HepG2 (cell line): ENCODE results near the gene NAPEPLD. TPM values are rescaled to one million over a fixed set of nuclear protein-coding genes. Genes with fewer than 3 reads are reported as not detected.

Experiments
- ATAC-seq: fragments of 200-7000 bp; cut with Tn5 transposase; 3 replicates; pipeline ENCODE4 v1.9.1; 2020; ENCODE audit warnings: mild to moderate bottlenecking, moderate library complexity
- BruUV-seq: library from RNA; stranded (reverse); fragments of 400-500 nt; replicated peaks from 2 replicates; lab custom pipeline; 2021; lab: Mats Ljungman, UMichigan
- CTCF ChIA-PET: fragments of 300-600 bp; formaldehyde crosslinking; extraction: SDS; loops from one replicate; lab custom pipeline; 2021; ENCODE audit warnings: low total read pairs, inconsistent platforms, low intra/inter-chr PET ratio; lab: Yijun Ruan, JAX
- POLR2A ChIA-PET: fragments of 350-600 bp; sonication (Branson Sonifier 250); formaldehyde crosslinking; loops from one replicate; lab custom pipeline; 2020; ENCODE audit warnings: antibody characterized with exemption, inconsistent platforms; lab: Yijun Ruan, JAX
- DNase-seq: peaks from one replicate; pipeline ENCODE4 v3.0.0-alpha.2; 2015; ENCODE audit warnings: low spot score
- FAIRE-seq: peaks from 3 replicates; lab custom pipeline; 2011; peaks lifted over from hg19 to GRCh38; lab: Jason Lieb, UNC
- H2AFZ ChIP-seq: one replicate; pipeline ENCODE4 v1.6.1; 2011; ENCODE audit warnings: low read length, inconsistent platforms
- H3K27ac ChIP-seq: fragments of 300-600 bp; 3 replicates; pipeline ENCODE4 v1.8.0; 2011; ENCODE audit warnings: mixed run types, mild to moderate bottlenecking, mixed read lengths, low read length, inconsistent platforms; ENCODE audit not compliant: insufficient read depth; ENCODE audit errors: extremely low read length
- H3K27me3 ChIP-seq, 2 experiments: fragments of 200-600 bp in 1 of 2; 2 replicates in 1 of 2; 3 replicates in 1 of 2; pipeline versions ENCODE4 v1.6.0 to v1.8.0; 2011; ENCODE audit warnings: low read length in 2 of 2, mild to moderate bottlenecking in 2 of 2, moderate library complexity in 2 of 2, inconsistent platforms in 1 of 2; ENCODE audit not compliant: insufficient read depth in 2 of 2, control insufficient read depth in 1 of 2
- H3K36me3 ChIP-seq, 2 experiments: fragments of 200-600 bp in 1 of 2; replicated peaks in 1 of 2; 2 replicates in 1 of 2; 3 replicates in 1 of 2; pipeline versions ENCODE4 v1.5.1 to v1.8.0; 2011; ENCODE audit warnings: low read length in 2 of 2, inconsistent platforms in 1 of 2; ENCODE audit not compliant: insufficient read depth in 2 of 2, control insufficient read depth in 1 of 2
- H3K4me1 ChIP-seq: 2 replicates; pipeline ENCODE4 v1.5.1; 2012; ENCODE audit warnings: low read length, inconsistent platforms; ENCODE audit not compliant: insufficient read depth
- H3K4me2 ChIP-seq: 2 replicates; pipeline ENCODE4 v1.6.0; 2011; ENCODE audit warnings: low read depth, low read length, inconsistent platforms
- H3K4me3 ChIP-seq, 3 experiments: fragments of 200-600 bp in 1 of 3; sonication (generic), shearing (Covaris generic) in 1 of 3; replicated peaks in 1 of 3; 2 replicates each; pipeline ENCODE4 v1.5.1; 2011 to 2016; ENCODE audit warnings: low read length in 3 of 3, inconsistent platforms in 2 of 3, low read depth in 2 of 3, mild to moderate bottlenecking in 2 of 3, control low read depth in 1 of 3, mixed read lengths in 1 of 3; ENCODE audit not compliant: insufficient read depth in 1 of 3
- H3K79me2 ChIP-seq: one replicate; pipeline ENCODE4 v1.6.1; 2011; ENCODE audit warnings: low read length, inconsistent platforms; ENCODE audit not compliant: insufficient read depth
- H3K9ac ChIP-seq: 2 replicates; pipeline ENCODE4 v1.6.0; 2011; ENCODE audit warnings: mild to moderate bottlenecking, low read depth, low read length, inconsistent platforms; ENCODE audit not compliant: insufficient read depth
- H3K9me3 ChIP-seq: 2 replicates; pipeline ENCODE4 v1.5.1; 2012; ENCODE audit warnings: mild to moderate bottlenecking, low read length
- H4K20me1 ChIP-seq: 2 replicates; pipeline ENCODE4 v1.6.0; 2011; ENCODE audit warnings: inconsistent platforms, mild to moderate bottlenecking, low read length, moderate library complexity; ENCODE audit not compliant: insufficient read depth
- FLYWCH1 ChIP-seq: sonication (generic); formaldehyde crosslinking; IDR thresholded peaks from 2 replicates; pipeline ENCODE4 v1.8.1; 2023; ENCODE audit warnings: mild to moderate bottlenecking, missing genetic modification reagents
- HNF1B ChIP-seq: sonication (generic); formaldehyde crosslinking; IDR thresholded peaks from 2 replicates; pipeline ENCODE4 v1.5.1; 2020; ENCODE audit warnings: mild to moderate bottlenecking, moderate library complexity, missing genetic modification reagents
- KMT2B ChIP-seq: IDR thresholded peaks from 2 replicates; pipeline ENCODE4 v1.6.1; 2016; ENCODE audit warnings: missing genetic modification reagents, missing compliant biosample characterization
- PREB ChIP-seq: sonication (generic); formaldehyde crosslinking; IDR thresholded peaks from 2 replicates; pipeline ENCODE4 v1.4.0; 2020; ENCODE audit warnings: missing genetic modification reagents
- TFAP4 ChIP-seq: sonication (generic); IDR thresholded peaks from 2 replicates; pipeline ENCODE4 v1.6.1; 2016; ENCODE audit warnings: low read depth, borderline replicate concordance
- TFDP1 ChIP-seq: IDR thresholded peaks from 2 replicates; pipeline ENCODE4 v1.6.1; 2016; ENCODE audit warnings: missing compliant biosample characterization, missing genetic modification reagents, borderline replicate concordance
- ZNF572 ChIP-seq: sonication (generic); formaldehyde crosslinking; IDR thresholded peaks from 2 replicates; pipeline ENCODE4 v1.5.1; 2020; ENCODE audit warnings: mild to moderate bottlenecking, missing genetic modification reagents
- ZNF770 ChIP-seq: sonication (generic); formaldehyde crosslinking; IDR thresholded peaks from 2 replicates; pipeline ENCODE4 v1.5.0; 2020; ENCODE audit warnings: mild to moderate bottlenecking, missing genetic modification reagents
- WGBS: methylation state at CpG from one replicate; pipeline ENCODE4 v1.1.6; 2017; ENCODE audit warnings: low lambda C conversion rate; 5-methylcytosine and 5-hydroxymethylcytosine counted together
- in situ Hi-C: cut with HindIII; loops from 2 replicates; pipeline ENCODE4 v1.10.0; 2017; ENCODE audit warnings: low pct_unique_long_range_greater_than_20kb; ENCODE audit not compliant: extremely low pct_ligation_motif_present
- intact Hi-C: fragments of 100-400 bp; cut with micrococcal nuclease; formaldehyde crosslinking; loops from one replicate; pipeline ENCODE4 v1.10.0; 2022; ENCODE audit not compliant: unreplicated experiment
- polyA plus RNA-seq, 8 experiments: library from polyadenylated mRNA; depleted of rRNA in 3 of 8; stranded (reverse) in 7 of 8; unstranded in 1 of 8; fragments of >200 nt; fragmentation: Illumina TruSeq in 4 of 8; extraction: Trizol in 4 of 8; gene quantifications; 2 replicates each; pipeline versions ENCODE4 v1.2.1 to v1.2.3, GENCODE V29; 2011 to 2016; ENCODE audit warnings: low read depth in 4 of 8, missing spikeins in 1 of 8, mixed read lengths in 1 of 8; ENCODE audit not compliant: insufficient read depth in 1 of 8
- total RNA-seq, 5 experiments: library from RNA; depleted of rRNA; stranded (reverse); fragments of >200 nt; fragmentation: Illumina TruSeq; extraction: Trizol; gene quantifications; 2 replicates each; pipeline ENCODE4 v1.2.3, GENCODE V29; 2016; ENCODE audit warnings: low read depth in 1 of 5

Gene NAPEPLD
- total and polyA plus RNA-seq, 2 of the 13 experiments (the other 11 are each of a cell fraction or from before 2014, with no cell fraction given), result 3.4 to 5.6 TPM

- intact Hi-C loops, result no loop called here
- POLR2A ChIA-PET, result no interaction called here
- H3K4me2 ChIP-seq, result no peak overlapping the region
Measured at GRCh38 chr7:103143868-103144267, 5.0 kb downstream of the NAPEPLD start.

GRCh38 chr7:103142494-103142893 is 6.4 kb downstream of the NAPEPLD start:
- no TSS peak for BruUV-seq
- H3K4me3 ChIP-seq, result no peak overlapping the region
- ChIA-PET CTCF (no interaction called here), POLR2A (no interaction called here)
- peaks cover 17% of the 10 kb centered on the region for H3K79me2 ChIP-seq
- H3K4me2 ChIP-seq, result no peak overlapping the region
- no peak for ATAC-seq
- H3K9ac ChIP-seq, result no peak overlapping the region
- no peak for FAIRE-seq
- 100% methylated on average over 1 of the region's 1 CpG for WGBS
- H3K27ac ChIP-seq, result no peak overlapping the region
- no peak overlapping the region for H2AFZ ChIP-seq
- intact Hi-C loops, result no loop called here
- H3K36me3 ChIP-seq, result no peaks in the 10 kb centered on the region
- no peaks in the 10 kb centered on the region for H3K27me3 ChIP-seq
- no peak for DNase-seq
- no peaks in the 10 kb centered on the region for H4K20me1 ChIP-seq
- in situ Hi-C loops, result no loop called here
- no peaks in the 10 kb centered on the region for H3K9me3 ChIP-seq
- H3K4me1 ChIP-seq, result peaks cover 38% of the 10 kb centered on the region
- TF ChIP-seq TFAP4 (no peak), FLYWCH1 (CRISPR knock-in tag) (no peak), PREB (CRISPR knock-in tag) (no peak), TFDP1 (CRISPR knock-in tag) (no peak), KMT2B (CRISPR knock-in tag) (no peak), HNF1B (CRISPR knock-in tag) (no peak)

More at GRCh38 chr7:103143868-103144267, 5.0 kb downstream of the NAPEPLD start:
- no peak for FAIRE-seq
- H3K9ac ChIP-seq, result no peak overlapping the region
- no peaks in the 10 kb centered on the region for H3K27me3 ChIP-seq
- H4K20me1 ChIP-seq, result no peaks in the 10 kb centered on the region
- peaks cover 38% of the 10 kb centered on the region for H3K4me1 ChIP-seq
- H3K27ac ChIP-seq, result no peak overlapping the region
- no peak for DNase-seq
- peaks cover 29% of the 10 kb centered on the region for H3K79me2 ChIP-seq
- no peak for ATAC-seq
- WGBS, result 55% methylated on average over 1 of the region's 1 CpG
- H3K9me3 ChIP-seq, result no peaks in the 10 kb centered on the region
- no peaks in the 10 kb centered on the region for H3K36me3 ChIP-seq
- no peak overlapping the region for H2AFZ ChIP-seq
- no TSS peak for BruUV-seq
- H3K4me3 ChIP-seq, result no peak overlapping the region
- CTCF ChIA-PET, result no interaction called here
- TF ChIP-seq ZNF770, result 0 out of 2 replicates have a peak, but pooled peaks have one; percentile 17
- TF ChIP-seq ZNF572 (CRISPR knock-in tag), result no peak
- in situ Hi-C loops, result no loop called here
